GM21367 (cell line): Measurements from ENCODE around the gene BMAL1.

Source experiments
- ATAC-seq: cut with Tn5 transposase; IDR thresholded peaks from one replicate; pipeline ENCODE4 v1.9.1; 2021; ENCODE audit not compliant: unreplicated experiment

BMAL1 gene

DNA sequence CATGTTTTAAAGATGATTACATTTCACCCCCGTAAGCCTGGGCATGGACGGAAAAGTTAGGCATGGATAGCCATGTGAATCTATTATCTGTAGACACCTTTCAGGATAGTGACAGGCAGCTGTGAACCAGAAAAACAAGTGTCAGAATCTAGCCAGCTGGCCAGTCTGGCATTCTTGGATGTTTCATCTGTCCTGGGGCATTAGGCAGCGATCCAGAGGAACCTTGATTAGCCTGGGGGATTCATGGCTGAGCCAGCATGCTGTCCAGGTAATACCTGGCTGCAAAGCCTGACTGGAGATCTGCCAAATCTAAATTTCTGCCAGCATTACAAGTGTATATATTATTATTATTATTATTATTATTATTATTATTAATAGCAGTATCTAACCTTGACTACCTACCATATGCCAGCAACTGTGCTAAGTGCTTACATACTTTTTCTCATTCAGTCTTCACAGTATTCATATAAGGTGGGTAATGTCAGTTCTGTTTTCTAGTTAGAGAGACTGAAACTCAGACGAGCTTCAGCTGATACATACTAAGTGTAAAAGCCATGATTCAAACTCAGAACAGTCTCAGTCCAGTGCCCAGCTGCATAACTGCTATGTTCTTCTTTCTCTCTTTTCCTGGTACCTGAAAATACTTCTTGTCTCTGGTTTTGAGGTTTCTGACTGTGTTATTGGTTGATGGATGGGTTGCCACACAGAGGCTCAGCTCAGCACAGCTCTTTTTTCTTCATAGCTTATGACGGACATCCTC is 12.8 kb downstream of the BMAL1 start:
- no peak for ATAC-seq

DNA sequence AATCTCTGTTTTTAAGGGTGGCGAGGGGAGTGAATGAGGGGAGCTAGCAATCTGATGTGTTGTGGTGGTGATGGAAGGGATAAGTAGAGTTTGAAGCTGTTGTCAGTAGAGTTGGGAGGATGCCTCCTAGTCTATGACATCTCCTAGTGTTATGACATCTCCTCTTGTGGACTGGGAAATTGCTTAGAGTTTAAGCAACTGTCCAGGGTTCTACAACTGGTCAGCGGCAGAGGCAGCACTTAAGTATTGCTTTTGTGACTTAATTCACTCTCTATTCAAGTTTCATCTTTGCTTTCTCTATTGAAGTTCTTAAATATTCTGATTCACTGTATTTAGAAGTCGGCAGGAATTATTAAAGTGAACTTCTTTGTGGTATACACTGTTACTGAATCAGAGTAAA is 13.8 kb downstream of the BMAL1 start:
- ATAC-seq, result no peak

DNA sequence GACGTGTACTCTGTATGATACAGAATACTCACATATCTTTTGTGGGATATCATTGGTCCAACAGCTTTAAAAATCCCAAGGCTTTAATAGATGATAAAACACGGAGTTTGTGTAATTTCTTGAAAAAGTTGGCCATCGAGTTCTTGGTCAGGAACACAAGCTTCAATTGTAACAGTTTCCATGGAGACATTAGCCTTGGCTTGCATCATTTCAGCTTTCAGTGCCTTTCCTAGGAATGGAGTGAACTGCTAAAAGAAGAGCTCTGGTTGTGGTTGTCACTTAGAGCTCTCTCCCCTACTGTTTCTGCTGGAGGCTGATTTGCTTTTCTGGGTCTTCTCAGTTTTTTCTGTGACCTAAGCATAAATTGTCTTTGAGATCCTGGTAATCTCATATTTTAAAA is 14.2 kb downstream of the BMAL1 start:
- ATAC-seq, result no peak

DNA sequence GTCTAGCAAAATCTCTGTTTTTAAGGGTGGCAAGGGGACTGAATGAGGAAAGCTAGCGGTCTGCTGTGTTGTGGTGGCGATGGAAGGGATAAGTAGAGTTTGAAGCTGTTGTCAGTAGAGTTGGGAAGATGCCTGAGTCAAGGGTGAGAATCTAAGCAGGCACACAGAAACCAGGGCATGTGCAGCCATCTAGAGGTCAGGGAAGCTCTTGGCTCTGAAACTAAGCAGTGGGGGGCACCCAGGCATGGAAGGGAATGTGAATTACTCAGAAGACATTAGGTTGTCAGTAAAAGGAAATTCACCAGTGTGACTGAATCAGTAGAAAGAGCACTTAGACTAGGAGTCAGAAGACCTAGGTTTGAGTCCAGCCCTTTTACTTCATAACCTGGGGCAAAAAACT is 15.4 kb downstream of the BMAL1 start:
- no peak for ATAC-seq

DNA sequence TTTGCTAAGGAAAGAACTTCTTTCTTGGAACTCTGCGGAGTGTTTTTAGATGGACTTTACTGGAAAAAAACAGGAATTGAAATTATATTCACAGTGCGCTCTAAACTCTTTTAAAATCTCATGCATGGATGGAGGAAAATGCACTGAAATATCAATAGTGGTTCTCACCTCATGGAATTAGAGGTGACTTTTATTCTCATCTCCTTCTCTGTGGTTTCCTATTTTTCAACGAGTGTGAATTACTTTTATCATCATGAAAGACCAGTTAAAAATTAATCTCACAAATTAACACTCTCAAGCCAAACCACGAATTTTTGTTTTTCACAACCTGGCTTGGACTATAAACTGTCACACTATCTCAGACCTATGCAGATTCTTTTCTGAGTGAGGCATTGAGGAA is 16.6 kb downstream of the BMAL1 start:
- no peak for ATAC-seq

DNA sequence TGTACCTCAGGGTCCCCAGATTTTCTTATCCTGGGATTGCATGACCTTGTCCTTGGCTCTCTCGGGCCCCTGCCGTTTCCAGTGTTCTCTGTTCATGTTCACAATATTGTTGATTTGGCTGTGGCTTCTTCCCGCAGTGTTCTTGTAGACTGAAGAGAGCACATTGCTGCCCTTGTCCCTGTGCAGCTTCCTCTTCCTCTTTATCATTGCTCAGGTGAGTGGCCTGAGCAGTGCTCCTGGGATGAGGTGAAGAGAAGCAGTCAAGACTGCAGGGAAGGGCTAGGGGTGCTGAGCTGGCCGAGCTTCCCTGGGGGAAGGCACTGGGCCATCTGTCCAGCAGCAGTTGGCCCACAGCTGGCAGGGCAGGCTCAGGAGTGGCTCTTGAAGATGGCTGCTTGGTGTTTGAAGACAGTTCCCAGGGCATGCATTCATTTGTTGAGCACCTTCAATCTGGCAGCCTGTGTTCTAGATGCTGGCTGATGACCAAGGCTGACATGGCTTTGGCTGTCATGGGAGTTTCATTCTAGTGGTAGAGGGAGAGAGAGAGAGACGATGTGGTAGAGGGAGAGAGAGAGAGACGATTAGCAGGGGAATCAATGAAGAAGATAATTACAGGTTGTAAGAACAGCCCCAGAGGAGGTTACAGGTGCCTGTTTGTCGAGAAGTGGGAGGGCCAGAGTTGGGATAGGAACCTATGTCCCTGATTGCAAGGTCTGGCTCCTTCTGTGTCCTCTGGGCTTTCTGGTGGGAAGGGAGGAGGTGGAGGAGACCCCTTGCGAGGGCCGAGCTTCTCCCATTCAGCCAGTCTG is 17.4 kb downstream of the BMAL1 start:
- no peak for ATAC-seq

DNA sequence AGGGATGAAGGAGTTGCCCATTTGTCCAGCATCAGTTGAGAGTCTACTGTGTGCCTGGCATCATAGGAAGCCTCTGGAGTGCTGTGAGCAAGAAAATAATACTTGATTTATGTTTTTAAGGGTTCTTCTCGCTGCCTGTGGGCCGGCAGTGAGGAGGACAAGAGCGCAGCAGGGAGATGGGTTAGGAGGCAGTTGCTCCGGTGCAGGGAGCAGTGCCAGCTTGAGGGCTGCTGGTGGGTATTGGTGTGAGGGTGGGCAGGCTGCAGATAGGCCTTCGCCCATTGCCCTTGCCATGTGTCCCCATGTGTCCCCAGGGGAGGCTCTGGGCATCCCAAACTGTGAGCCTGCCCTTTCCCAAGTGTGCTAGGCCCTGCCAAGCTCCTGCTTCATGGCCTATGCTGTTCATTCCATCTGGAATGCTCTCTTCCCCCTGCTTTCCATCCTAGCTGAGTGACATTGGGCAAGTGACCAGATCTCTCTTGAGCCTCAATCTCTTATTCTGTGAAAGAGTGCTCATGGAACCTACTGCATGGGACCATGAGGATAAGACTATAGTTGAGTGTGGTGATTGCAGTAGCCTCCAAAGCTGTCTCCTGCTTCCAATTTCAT is 19.8 kb downstream of the BMAL1 start:
- ATAC-seq, result no peak

DNA sequence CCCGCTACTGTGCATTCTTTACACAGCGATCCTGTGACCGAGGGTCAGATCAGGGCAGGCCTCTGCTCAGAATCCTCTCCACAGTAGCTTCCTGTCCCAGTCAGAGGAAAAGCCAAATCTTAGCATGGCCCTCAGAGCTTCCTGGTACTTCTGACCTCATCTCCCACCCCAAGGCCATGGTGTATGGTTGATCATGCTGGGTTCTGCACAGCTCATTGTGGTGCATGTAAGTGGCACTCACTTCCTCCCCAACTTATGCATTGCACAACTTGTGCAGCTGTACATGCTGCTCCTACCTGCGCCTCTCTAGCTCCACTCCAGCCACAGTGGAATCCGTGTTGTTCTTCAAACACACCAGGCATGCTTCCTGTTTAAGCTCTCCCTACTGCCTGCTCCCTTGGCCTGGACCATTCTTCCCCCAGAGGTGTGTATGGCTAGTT is 20.3 kb downstream of the BMAL1 start:
- no peak for ATAC-seq

DNA sequence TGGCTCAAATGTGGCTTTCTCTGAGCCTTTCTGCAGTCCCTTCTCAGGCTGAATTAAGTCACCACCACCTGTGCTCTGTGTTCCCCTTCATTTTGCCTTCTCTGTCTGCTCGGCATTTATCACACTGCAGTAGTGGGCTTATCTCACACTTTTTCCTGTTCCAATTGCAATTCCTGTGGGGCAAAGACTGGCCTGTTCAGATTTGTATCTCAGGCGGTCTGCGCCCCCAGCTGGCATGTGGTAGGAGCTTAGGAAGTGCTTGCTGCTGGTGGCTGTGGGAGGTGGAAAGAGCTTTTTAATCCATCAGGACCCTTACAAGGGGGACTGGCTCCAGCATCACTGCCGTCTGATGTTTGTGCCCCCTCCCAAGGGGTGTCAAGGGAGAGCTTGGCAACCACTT is 21.2 kb downstream of the BMAL1 start:
- no peak for ATAC-seq

DNA sequence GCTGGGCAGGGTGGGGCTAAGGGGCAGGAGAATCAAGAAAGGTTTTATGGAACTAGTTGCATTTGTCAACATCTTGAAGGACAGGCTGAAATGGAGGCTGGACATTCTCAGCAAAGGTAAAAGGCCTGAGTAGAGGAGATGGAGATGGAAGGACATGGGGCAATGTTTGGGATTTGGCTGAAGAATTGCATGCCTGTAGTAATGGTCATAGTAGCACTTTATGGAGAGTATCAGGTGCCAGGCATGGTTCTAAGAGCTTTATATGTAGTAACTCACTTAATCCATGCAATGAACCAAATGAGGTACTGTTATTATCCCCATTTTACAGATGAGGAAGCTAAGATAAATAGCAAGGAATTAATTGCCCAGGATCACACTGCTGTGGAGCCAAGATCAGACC is 23.9 kb downstream of the BMAL1 start:
- ATAC-seq, result no peak

DNA sequence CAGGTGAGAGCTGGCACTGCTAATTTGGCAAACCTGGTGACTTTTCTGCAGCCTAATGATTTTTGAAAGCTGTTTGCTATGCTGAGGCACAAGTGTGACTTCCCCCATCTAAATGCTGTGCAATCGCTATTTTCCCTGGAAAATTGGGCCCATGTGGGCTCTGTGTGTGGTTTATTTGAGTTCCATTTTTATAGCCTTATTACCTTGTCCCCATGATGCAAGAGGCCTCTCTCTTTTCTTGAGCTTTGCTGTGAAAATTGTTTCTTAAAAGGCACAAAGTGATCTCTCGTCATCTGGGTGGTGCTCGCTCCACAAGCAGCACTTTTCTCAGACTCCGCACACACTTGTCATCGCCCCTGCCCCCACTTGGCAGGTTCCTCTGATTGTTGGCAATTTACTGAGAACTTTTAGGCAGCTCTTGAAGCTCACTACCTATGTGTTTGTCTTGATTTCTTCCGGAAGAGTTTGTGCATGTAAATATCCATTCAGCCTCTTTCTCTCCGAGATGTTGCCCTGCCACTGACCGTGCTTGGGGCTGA is 24.9 kb downstream of the BMAL1 start:
- no peak for ATAC-seq

DNA sequence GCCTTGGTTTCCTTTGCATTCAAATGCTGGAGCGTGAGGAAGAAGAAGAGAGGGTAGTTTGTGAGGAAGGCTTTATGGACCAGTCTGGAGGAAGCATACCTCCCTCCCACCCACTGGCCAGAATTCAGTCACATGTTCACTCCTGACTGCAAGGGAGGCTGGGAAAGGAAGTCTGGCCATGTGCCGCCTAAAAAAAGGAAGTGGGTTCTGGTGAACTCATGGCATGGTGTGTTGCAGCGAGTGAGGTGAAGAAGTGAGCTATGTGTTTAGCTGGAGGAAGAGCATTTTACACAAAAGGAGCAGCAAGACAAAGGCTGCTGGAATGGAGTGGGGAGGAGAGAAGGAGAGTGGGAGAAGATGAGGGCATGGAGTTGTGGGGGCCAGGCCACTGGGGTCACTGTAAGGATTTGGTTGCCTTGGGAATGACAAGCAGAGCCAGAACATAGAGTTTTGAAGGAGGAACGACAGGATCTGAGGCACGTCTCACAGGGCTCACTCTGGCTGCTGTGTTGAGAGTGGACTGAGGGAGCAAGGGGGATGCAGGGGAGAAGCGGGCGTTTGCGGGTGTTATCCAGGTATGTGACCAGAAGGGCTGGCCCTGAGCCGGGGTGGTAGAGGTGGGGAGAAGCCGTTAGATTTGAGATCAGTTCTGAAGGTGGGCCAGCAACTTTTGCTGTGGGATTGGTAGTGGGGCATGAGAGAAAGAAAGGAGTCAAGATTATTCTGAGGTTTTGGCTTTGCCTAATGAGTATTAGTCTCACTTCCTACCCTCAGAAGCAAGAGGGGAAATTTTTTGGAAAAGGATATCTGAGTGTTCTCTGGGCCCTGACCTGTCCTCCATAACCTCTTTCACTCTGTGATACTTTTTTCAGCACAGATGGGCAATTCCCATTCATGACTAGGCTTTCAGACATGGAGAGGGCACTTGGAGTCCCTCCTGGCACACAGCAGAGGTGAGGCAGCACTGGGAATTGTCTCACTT is 26.4 kb downstream of the BMAL1 start:
- ATAC-seq, result no peak

DNA sequence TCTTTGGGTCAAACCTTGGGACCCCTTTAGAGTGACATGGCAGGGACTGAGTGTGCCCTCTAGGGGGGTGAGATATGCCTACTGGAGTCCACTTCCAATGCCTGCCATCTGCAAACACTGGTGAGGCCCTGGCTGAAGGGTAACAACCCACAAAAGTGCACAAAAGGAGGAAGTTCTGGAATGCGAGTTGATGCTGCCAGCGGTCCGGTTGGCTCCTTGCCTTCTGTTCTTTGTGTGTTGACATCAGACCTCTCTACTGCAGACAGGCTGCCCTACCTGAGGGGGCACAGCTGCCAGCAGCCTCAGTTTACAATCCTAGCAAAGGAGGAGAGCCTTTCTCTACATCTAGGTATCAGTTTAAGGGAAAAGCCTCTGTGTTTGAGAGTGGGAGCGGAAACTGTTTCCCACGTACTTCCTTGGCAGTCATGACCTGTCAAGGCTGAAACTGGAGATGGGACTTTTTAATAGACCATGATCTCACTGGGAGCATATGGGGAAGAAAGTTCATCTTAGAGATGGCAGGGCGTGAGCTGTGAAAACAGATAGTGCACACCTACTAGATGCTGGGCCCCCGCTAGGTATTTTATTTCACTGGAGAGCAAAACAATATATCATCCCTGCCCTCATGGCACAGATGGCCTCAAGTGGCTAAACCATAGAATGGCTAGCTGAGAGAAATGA is 27.2 kb downstream of the BMAL1 start:
- ATAC-seq, result no peak

DNA sequence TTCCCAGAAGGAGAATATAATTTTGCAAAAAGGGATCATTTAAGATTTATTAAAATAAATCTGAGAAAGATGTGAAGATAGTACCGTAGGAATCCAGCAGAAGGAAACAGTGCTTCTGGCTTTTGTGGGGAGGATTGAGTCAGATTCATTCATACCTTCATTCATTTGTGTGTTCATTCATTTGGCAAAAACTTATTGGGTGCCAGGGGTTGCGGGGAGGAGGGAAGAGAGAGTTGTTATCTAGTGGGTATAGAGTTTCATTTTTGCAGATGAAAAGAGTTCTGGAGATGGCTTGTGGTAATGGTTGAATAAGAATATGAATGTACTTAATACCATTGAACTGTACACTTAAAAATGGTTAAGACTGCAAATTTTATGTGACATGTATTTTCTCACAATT is 31.1 kb downstream of the BMAL1 start:
- no peak for ATAC-seq

DNA sequence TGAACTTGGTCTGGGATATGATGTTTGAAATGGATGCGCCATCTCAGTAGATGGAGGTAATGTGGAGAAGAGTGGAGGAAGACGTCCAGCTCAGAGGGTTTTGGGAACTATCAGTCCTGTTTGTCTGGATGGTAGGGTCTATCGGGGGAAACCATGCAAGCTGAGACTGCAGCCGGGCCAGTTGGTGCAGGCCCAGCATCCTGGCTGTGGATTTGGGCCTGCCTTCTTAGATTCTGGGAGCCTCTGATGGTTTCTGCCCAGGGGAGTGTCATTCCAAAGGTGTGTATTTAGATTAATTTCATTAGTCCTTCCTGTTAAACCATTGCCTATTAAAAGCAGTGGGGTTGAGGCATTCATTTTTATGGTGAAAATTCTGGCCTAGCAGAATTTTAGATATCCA is 31.6 kb downstream of the BMAL1 start:
- ATAC-seq, result no peak

DNA sequence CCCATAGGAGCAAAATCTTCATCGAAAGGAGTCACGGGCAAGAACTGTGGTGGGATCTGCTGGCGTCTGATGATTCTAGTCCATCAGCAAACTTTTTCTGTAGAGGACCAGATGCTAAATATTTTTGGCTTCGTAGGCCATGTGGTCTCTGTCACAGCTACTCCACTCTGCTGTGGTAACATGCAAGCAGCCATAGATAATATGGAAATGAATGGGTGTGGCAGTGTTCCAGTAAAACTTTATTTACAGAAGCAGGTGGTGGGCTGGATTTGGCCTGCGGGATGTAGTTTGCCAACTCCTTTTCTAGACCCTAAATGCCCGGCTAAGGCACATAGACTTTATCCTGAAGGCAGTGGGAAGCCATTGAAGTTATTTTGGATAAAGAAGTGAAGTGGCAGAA is 32.9 kb downstream of the BMAL1 start:
- ATAC-seq, result no peak

DNA sequence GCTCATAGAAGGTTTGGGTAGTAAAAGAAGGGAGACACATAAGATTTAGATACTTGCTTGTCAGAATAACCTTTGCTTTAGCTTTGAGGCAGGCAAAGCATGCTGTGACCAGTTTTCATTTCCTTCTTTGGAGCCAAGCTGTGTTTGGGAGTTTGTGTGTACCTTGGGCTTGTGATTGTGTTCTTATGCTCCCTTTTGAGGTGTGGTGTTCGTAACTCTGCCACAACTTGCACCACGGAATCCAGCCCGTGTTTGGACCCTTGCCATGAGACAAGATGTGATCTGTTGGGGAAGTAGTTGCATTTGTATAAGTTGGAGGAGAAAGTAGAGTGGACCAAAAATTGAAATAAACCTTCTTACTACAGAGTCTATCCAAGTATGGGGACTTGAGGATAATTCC is 34.0 kb downstream of the BMAL1 start:
- no peak for ATAC-seq

DNA sequence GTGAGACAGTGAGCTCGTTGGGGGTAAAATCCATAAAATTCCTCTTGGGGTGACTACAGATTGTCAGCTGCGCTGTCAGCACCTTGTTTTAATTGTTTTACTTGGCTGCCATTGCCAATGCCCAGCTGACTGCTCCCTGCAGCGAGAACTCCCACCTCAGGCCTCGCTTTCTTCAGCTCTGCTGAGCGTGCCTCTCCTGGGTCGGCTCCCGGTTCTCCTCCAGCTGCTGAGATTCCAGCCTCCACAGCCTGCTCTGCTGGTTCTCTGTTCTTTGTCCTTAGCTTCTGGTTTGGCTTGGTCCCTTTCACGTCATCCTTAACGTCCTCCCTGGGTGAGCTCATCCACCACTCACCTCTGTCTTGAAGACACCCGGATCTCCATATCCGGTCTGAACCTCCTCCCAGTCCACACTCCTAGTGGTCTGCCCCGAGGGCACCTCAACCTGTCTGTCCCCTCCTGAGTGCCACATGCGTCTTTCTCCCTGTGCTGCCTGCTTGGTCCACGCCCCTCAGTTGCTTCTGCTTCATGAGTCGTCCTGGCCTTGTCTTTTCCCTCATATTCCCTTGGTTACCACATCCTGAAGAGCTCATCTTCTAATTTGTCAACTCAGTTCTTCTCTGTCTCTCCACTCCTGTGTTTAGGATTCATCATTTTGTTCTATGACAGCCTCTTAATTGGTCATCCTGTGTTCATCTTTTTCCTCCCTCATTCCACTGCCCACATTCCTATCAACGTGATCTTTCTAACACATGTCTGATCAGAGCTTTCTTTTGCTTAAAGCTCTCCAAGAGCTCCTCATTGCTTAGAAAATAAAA is 35.6 kb downstream of the BMAL1 start:
- ATAC-seq, result no peak

DNA sequence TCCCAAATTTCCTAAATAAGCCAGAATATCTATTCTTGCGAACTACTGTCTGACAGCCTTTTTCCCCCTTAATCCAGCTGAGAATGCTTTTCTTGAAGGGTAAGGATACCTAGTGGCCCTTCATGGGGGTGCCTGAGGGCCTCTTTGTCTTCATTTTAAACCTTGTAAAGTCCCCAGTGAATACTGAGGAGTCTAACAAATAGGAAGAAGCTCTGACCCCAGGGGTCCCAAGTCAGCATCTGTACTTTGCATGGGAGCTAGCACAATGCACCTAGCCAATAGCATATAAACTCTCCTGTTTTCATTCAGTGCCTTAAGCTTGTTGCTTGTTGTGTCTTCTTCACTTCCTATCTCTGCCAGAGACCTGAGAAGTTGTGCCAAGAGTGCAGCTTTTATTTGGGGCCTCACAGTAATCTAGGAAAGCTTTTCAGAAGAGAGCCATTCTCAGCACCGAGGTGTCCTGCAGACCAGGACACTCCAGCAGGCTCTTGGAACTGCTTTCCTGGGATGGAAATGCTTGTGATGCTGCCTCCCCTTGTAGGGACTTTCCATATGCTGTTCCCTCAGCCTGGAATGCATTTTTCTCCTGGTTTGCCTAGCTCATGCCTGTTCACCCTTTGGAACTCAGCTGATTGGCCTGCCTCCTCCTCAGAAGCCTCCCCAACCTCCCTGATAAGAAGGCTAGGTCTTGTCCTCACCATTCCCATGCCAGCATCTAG is 37.2 kb downstream of the BMAL1 start:
- ATAC-seq, result no peak
